ENCODE measurements around the gene ZNF672.

DNA sequence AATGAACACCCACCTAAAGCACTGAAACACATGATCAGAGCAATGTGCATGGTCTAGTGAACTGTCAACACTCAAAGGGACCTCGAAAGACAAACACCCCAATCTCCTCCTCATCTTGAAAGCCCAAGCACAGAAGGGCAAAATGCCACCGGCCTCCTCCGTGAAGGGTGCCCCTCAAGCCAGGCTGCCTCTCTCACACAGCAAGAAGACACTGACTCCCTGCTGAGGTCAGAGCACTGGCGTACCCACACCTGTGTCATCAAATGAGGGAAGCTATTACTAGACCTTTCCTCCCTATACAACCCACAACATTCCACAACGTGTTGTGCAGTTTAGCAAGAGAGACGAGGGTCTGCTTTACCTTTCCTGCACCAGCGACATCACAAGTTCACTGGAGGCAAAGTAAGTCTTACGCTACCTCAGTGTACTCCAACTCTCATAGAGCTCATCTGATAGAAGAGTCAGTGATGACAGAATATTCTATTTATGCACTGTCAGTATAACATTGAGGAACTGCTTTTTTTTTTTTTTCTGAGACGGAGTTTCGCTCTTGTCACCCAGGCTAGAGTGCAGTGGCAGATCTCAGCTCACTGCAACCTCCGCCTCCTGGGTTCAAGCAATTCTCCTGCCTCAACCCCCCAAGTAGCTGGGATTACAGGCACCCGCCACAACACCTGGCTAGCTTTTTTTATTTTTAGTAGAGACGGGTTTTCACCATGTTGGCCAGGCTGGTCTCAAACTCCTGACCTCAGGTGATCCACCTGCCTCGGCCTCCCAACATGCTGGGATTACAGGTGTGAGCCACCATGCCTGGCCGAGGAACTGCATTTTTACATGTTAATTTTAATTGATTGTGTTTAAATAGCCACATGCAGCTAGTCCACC is 15.6 kb upstream of the ZNF672 start:
- TF ChIP-seq GATA3 (IDR thresholded peaks at IDR 0.05; ENCODE audit: low read depth, low read length), result no peak
- no peak for TF ChIP-seq GATA2 (IDR thresholded peaks at IDR 0.05; ENCODE audit: low read depth, low read length)
